ENCODE data around the gene SC5D. TPM values are rescaled to one million over a fixed set of nuclear protein-coding genes. Genes with fewer than 3 reads are reported as not detected.

The SC5D gene
- total and polyA plus RNA-seq, 2 of the 4 experiments (the other 2 are of a cell fraction), result 21.3 to 21.7 TPM

- no peak for TF ChIP-seq MAFK (IDR thresholded peaks at IDR 0.05; ENCODE audit: low read depth, low read length)
- no peak for TF ChIP-seq RCOR1 (IDR thresholded peaks at IDR 0.05; ENCODE audit: insufficient replicate concordance, low read length)
- no peak for TF ChIP-seq RFX5 (IDR thresholded peaks at IDR 0.05; ENCODE audit: low read depth, low read length)
- no peak for TF ChIP-seq CEBPB (IDR thresholded peaks at IDR 0.05; ENCODE audit: low read depth, low read length)
- TF ChIP-seq FOS (IDR thresholded peaks at IDR 0.05; ENCODE audit: low read depth, low read length), result no peak
- no peak for TF ChIP-seq USF2 (IDR thresholded peaks at IDR 0.05; ENCODE audit: low read depth, low read length)
Measured at GRCh38 chr11:121244884-121245283, 47.7 kb upstream of the SC5D start (continued).
